ENCODE results near the gene HHAT.

The HHAT gene

GRCh38 chr1:210662291-210663050 is 333.8 kb downstream of the HHAT start:
- no peak overlapping the region for H3K27ac ChIP-seq

GRCh38 chr1:210663730-210664573 is 335.2 kb downstream of the HHAT start:
- TF ChIP-seq ZFX (IDR thresholded peaks at IDR 0.05; ENCODE audit: borderline replicate concordance) (no peak), CTCF (IDR thresholded peaks at IDR 0.05) (no peak)
- H3K27ac ChIP-seq: no peak overlapping the region

More at GRCh38 chr1:210662291-210663050, 333.8 kb downstream of the HHAT start:
- TF ChIP-seq ZFX (IDR thresholded peaks at IDR 0.05; ENCODE audit: borderline replicate concordance): no peak
- TF ChIP-seq CTCF (IDR thresholded peaks at IDR 0.05): no peak

GRCh38 chr1:210669951-210670350 is 341.2 kb downstream of the HHAT start:
- H3K27ac ChIP-seq: no peak overlapping the region
- TF ChIP-seq ZFX (IDR thresholded peaks at IDR 0.05; ENCODE audit: borderline replicate concordance): no peak
- TF ChIP-seq CTCF (IDR thresholded peaks at IDR 0.05): no peak

GRCh38 chr1:210674151-210674550 is 345.4 kb downstream of the HHAT start:
- H3K27ac ChIP-seq: no peak overlapping the region
- no peak for TF ChIP-seq ZFX (IDR thresholded peaks at IDR 0.05; ENCODE audit: borderline replicate concordance)
- TF ChIP-seq CTCF (IDR thresholded peaks at IDR 0.05): no peak

GRCh38 chr1:210676539-210676938 is 347.8 kb downstream of the HHAT start:
- H3K27ac ChIP-seq: no peak overlapping the region
- TF ChIP-seq ZFX (IDR thresholded peaks at IDR 0.05; ENCODE audit: borderline replicate concordance) (no peak), CTCF (IDR thresholded peaks at IDR 0.05) (no peak)

GRCh38 chr1:210677533-210677932 is 348.8 kb downstream of the HHAT start:
- no peak for TF ChIP-seq ZFX (IDR thresholded peaks at IDR 0.05; ENCODE audit: borderline replicate concordance)
- TF ChIP-seq CTCF (IDR thresholded peaks at IDR 0.05): no peak
- no peak overlapping the region for H3K27ac ChIP-seq

GRCh38 chr1:210678306-210678705 is 349.6 kb downstream of the HHAT start:
- H3K27ac ChIP-seq: no peak overlapping the region
- TF ChIP-seq ZFX (IDR thresholded peaks at IDR 0.05; ENCODE audit: borderline replicate concordance) (no peak), CTCF (IDR thresholded peaks at IDR 0.05) (no peak)

Data from 22Rv1 (cell line).